PC-9 (cell line): Measurements from ENCODE around the gene DPYSL4.

Source experiments
- CTCF ChIP-seq: fragments of 200-600 bp; sonication (generic); conservative IDR thresholded peaks from 2 replicates; pipeline ENCODE4 v1.6.1; 2017; ENCODE audit warnings: mixed run types, antibody characterized with exemption, mild to moderate bottlenecking, moderate library complexity
- EZH2 ChIP-seq: fragments of 200-600 bp; sonication (generic); IDR thresholded peaks from 2 replicates; pipeline ENCODE4 v1.8.0; 2017; ENCODE audit warnings: antibody characterized with exemption, low read depth

DNA sequence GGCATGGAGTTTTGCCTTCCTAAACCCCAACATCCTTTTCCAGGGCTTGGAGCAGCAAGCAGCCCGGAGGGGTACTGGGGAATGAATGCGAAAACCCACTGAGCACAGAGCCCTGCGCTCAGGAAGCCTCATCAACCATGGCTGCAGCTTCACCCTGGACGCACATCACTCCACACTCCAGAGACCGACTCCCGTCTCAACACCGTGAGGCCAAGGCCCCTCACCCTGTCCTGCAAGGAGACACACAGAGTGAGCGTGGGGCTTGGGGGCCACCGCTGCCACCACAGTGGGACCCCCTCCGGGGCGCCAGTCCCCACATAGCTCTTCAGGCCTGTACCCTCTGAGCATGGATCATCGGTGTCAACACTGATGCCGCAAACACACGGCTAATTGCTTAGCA, 41.9 kb downstream of the DPYSL4 start:
- no peak for TF ChIP-seq CTCF
- no peak for TF ChIP-seq EZH2
